WERI-Rb-1 (cell line): Measurements from ENCODE around the gene ETF1.

ENCODE experiments used
- DNase-seq: peaks from one replicate; pipeline ENCODE4 v3.0.0-alpha.2; 2020
- H3K27ac ChIP-seq: fragments of 250-450 bp; sonication (Bioruptor Pico); 2 replicates; pipeline ENCODE4 v1.5.1; 2020; ENCODE audit warnings: mild to moderate bottlenecking, moderate library complexity
- H3K27me3 ChIP-seq: fragments of 250-450 bp; sonication (Bioruptor Pico); 2 replicates; pipeline ENCODE4 v1.5.1; 2021; ENCODE audit warnings: mild to moderate bottlenecking, low read depth, moderate library complexity; ENCODE audit not compliant: insufficient read depth, severe bottlenecking
- H3K36me3 ChIP-seq: fragments of 250-450 bp; sonication (Bioruptor Pico); 2 replicates; pipeline ENCODE4 v1.5.1; 2020; ENCODE audit warnings: mild to moderate bottlenecking, moderate library complexity
- H3K4me3 ChIP-seq: 2 replicates; pipeline ENCODE4 v1.5.1; 2011; ENCODE audit warnings: low read depth, mild to moderate bottlenecking, control low read depth, low read length
- H3K9me3 ChIP-seq: fragments of 250-450 bp; sonication (Bioruptor Pico); 2 replicates; pipeline ENCODE4 v1.5.1; 2021; ENCODE audit warnings: mild to moderate bottlenecking, moderate library complexity; ENCODE audit not compliant: severe bottlenecking
- TF ChIP-seq, protein P1 (sequence below): IDR thresholded peaks from 2 replicates; pipeline ENCODE4 v1.5.1; 2011; ENCODE audit warnings: low read depth, mild to moderate bottlenecking, control low read depth, inconsistent platforms, low read length

Gene ETF1

GRCh38 chr5:138468133-138468965, 74.7 kb downstream of the ETF1 start:
- DNase-seq: no peak
- no peak overlapping the region for H3K4me3 ChIP-seq
- no peaks in the 10 kb centered on the region for H3K27me3 ChIP-seq
- H3K36me3 ChIP-seq: no peaks in the 10 kb centered on the region; the same call in 1 of the 2 replicates
- no peaks in the 10 kb centered on the region for H3K9me3 ChIP-seq
- TF ChIP-seq, protein P1, sequence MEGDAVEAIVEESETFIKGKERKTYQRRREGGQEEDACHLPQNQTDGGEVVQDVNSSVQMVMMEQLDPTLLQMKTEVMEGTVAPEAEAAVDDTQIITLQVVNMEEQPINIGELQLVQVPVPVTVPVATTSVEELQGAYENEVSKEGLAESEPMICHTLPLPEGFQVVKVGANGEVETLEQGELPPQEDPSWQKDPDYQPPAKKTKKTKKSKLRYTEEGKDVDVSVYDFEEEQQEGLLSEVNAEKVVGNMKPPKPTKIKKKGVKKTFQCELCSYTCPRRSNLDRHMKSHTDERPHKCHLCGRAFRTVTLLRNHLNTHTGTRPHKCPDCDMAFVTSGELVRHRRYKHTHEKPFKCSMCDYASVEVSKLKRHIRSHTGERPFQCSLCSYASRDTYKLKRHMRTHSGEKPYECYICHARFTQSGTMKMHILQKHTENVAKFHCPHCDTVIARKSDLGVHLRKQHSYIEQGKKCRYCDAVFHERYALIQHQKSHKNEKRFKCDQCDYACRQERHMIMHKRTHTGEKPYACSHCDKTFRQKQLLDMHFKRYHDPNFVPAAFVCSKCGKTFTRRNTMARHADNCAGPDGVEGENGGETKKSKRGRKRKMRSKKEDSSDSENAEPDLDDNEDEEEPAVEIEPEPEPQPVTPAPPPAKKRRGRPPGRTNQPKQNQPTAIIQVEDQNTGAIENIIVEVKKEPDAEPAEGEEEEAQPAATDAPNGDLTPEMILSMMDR: no peak
- H3K27ac ChIP-seq: no peak overlapping the region

DNA sequence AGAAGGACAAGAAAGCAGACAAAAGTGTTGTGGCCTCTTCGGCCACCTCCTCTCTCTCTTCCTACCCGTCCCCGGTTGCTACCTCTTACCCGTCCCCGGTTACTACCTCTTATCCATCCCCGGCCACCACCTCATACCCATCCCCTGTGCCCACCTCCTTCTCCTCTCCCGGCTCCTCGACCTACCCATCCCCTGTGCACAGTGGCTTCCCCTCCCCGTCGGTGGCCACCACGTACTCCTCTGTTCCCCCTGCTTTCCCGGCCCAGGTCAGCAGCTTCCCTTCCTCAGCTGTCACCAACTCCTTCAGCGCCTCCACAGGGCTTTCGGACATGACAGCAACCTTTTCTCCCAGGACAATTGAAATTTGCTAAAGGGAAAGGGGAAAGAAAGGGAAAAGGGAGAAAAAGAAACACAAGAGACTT, 75.3 kb downstream of the ETF1 start:
- H3K27me3 ChIP-seq: no peaks in the 10 kb centered on the region
- H3K27ac ChIP-seq: no peak overlapping the region
- no peak for DNase-seq
- no peaks in the 10 kb centered on the region for H3K9me3 ChIP-seq
- H3K36me3 ChIP-seq: no peaks in the 10 kb centered on the region; the same call in 1 of the 2 replicates
- TF ChIP-seq, protein P1: no peak
- H3K4me3 ChIP-seq: no peak overlapping the region

- TF ChIP-seq, protein P1: no peak
- no peak overlapping the region for H3K4me3 ChIP-seq
- no peak for DNase-seq
- H3K27me3 ChIP-seq: no peaks in the 10 kb centered on the region
- H3K27ac ChIP-seq: no peak overlapping the region
- no peaks in the 10 kb centered on the region; the same call in 1 of the 2 replicates for H3K36me3 ChIP-seq
- H3K9me3 ChIP-seq: no peaks in the 10 kb centered on the region
Observed at GRCh38 chr5:138466900-138467710, 75.9 kb downstream of the ETF1 start.

DNA sequence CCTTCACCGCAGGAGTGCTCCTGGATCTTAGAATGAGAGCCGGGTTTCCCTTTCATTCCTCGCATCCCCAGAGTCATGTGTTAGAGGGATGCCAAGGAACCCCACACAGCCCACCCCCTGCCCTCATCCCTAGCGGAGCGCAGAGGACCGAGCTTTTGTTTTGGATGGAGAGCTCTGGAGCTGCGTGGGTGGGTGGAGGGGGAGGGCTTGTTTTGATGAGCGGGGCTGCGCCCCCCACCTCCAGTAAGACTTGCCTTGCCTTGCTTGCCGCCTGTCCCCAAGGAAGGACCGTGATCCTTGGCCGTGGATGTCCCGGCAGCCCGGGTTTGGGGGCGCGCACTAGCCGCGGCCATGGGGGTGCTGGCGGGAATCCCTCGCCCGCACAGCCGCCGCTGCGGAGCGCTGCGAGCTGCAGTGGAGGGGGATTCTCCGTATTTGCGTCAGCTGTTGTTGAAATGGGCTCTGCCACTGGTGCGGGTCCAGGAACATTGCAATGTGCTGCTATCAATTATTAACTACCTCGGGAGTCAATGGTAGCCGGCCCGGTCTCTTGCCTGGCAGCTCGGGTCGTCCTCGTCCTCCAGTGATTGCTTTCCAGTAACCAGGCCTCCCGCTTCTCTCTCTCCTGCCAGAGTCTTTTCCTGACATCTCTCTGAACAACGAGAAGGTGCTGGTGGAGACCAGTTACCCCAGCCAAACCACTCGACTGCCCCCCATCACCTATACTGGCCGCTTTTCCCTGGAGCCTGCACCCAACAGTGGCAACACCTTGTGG, 76.7 kb downstream of the ETF1 start:
- no peaks in the 10 kb centered on the region for H3K27me3 ChIP-seq
- H3K9me3 ChIP-seq: no peaks in the 10 kb centered on the region
- no peaks in the 10 kb centered on the region; the same call in 1 of the 2 replicates for H3K36me3 ChIP-seq
- H3K4me3 ChIP-seq: peak overlapping the region; percentile 75
- TF ChIP-seq, protein P1: no peak
- DNase-seq: no peak
- no peak overlapping the region for H3K27ac ChIP-seq

- Histone ChIP-seq H3K36me3 (no peaks in the 10 kb centered on the region; the same call in 1 of the 2 replicates), H3K27ac (peak within 1 kb of the TSS; percentile 93), H3K9me3 (no peaks in the 10 kb centered on the region), H3K4me3 (peak within 1 kb of the TSS; percentile 75), H3K27me3 (no peaks in the 10 kb centered on the region)
- DNase-seq: peak; percentile 95
- TF ChIP-seq, protein P1: no peak
Observed at GRCh38 chr5:138465261-138466124, 77.5 kb downstream of the ETF1 start, which contains the start of gene EGR1. EGR1 (plus strand) TSS chr5:138465479; CDS start chr5:138465762, 283 bp downstream.
